Measurements from ENCODE around the gene ATAD2B. TPM values are rescaled to one million over a fixed set of nuclear protein-coding genes. Genes with fewer than 3 reads are reported as not detected.

ATAD2B gene
- total and polyA plus RNA-seq, 4 donors = 2.3 to 16.2 (median 11.5) TPM

DNA sequence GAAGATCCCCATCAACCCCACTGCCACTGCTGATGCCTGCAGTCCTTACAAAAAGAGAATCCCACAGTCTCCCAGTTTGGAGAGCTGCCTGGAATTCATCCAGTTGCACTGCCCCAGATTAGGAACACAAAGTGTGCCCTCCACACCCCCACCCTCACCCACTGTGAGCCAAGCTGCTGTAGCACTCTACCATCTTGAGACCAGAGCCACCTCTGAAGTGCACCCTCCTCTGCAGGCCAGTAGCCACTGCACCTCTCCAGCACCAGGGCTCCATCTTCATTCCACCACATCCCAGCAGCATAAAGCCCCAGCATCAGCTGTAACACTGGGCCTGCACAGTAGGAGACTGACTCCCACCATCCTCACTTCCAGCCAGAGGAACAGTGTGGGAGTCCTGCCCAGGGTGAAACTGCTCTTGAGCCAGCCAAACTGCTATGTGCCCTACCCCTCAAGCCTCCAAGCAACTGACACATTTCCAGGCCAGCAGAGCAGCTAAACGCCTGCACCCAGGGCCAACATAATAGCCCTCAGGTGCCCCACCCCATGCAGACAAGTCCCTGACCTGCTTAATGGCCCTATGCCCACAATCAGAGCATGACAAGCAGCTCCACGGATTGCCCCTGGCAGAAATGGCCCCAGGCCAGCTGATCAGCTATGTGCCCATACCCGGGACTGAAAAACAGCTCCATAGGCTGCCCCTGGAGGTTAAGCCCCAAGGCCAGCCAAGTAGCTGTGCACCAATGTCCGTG is 206.0 kb downstream of the ATAD2B start:
- Histone ChIP-seq H3K4me1 (ENCODE audit: control insufficient read depth in 4 of 4, insufficient read depth in 4 of 4, low read length in 3 of 4) (no peaks in the 10 kb centered on the region), H3K27me3 (ENCODE audit: control insufficient read depth in 4 of 4, insufficient read depth in 4 of 4, low read length in 3 of 4) (no peaks in the 10 kb centered on the region), H3K27ac (ENCODE audit: low read depth in 1 of 2, low read length in 2 of 2) (no peak overlapping the region), H3K36me3 (ENCODE audit: control insufficient read depth in 4 of 4, insufficient read depth in 3 of 4, low read depth in 1 of 4, low read length in 3 of 4) (peaks cover 0 to 2% (median 0%) of the 10 kb centered on the region in 4 donors), H3K4me3 (ENCODE audit: low read depth in 1 of 3, low read length in 3 of 3) (no peak overlapping the region), H3K9ac (ENCODE audit: low read depth in 1 of 2, low read length in 2 of 2) (no peak overlapping the region), H3K9me3 (ENCODE audit: control insufficient read depth in 4 of 4, low read length in 3 of 4) (no peaks in the 10 kb centered on the region)
- no peak for DNase-seq (ENCODE audit: low spot score)
- TF ChIP-seq FOXA2 (IDR thresholded peaks at IDR 0.05) = no peak
- TF ChIP-seq, protein P1, sequence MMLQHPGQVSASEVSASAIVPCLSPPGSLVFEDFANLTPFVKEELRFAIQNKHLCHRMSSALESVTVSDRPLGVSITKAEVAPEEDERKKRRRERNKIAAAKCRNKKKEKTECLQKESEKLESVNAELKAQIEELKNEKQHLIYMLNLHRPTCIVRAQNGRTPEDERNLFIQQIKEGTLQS (IDR thresholded peaks at IDR 0.05) = no peak
- no peak for TF ChIP-seq JUND (IDR thresholded peaks at IDR 0.05)
- no peak for TF ChIP-seq YY1 (IDR thresholded peaks at IDR 0.05)
- no peak for TF ChIP-seq SP1 (IDR thresholded peaks at IDR 0.05)
- no peak for TF ChIP-seq EGR1 (IDR thresholded peaks at IDR 0.05; ENCODE audit: low read depth in 2 of 2)
- TF ChIP-seq, protein P2, sequence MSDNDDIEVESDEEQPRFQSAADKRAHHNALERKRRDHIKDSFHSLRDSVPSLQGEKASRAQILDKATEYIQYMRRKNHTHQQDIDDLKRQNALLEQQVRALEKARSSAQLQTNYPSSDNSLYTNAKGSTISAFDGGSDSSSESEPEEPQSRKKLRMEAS (IDR thresholded peaks at IDR 0.05) = no peak
- WGBS = 92% methylated on average over 4 of the region's 4 CpGs

- no peaks in the 10 kb centered on the region for H3K4me1 ChIP-seq (ENCODE audit: control insufficient read depth in 4 of 4, insufficient read depth in 4 of 4, low read length in 3 of 4)
- DNase-seq (ENCODE audit: low spot score) = no peak
- H3K36me3 ChIP-seq (ENCODE audit: control insufficient read depth in 4 of 4, insufficient read depth in 3 of 4, low read depth in 1 of 4, low read length in 3 of 4) = peaks cover 0 to 2% (median 0%) of the 10 kb centered on the region in 4 donors
- H3K9ac ChIP-seq (ENCODE audit: low read depth in 1 of 2, low read length in 2 of 2) = no peak overlapping the region
- no peak overlapping the region for H3K27ac ChIP-seq (ENCODE audit: low read depth in 1 of 2, low read length in 2 of 2)
- H3K9me3 ChIP-seq (ENCODE audit: control insufficient read depth in 4 of 4, low read length in 3 of 4) = no peaks in the 10 kb centered on the region
- H3K27me3 ChIP-seq (ENCODE audit: control insufficient read depth in 4 of 4, insufficient read depth in 4 of 4, low read length in 3 of 4) = no peaks in the 10 kb centered on the region
- no peak for TF ChIP-seq GABPA (IDR thresholded peaks at IDR 0.05 in 1 of 2, conservative IDR thresholded peaks at IDR 0.05 in 1 of 2)
- TF ChIP-seq EGR1 (IDR thresholded peaks at IDR 0.05; ENCODE audit: low read depth in 2 of 2) = no peak
- TF ChIP-seq NR2F2 (IDR thresholded peaks at IDR 0.05) = no peak
- TF ChIP-seq RXRA (IDR thresholded peaks at IDR 0.05) = no peak
- TF ChIP-seq HNF4A (conservative IDR thresholded peaks at IDR 0.05) = no peak
- no peak for TF ChIP-seq TAF1 (conservative IDR thresholded peaks at IDR 0.05)
- TF ChIP-seq REST (IDR thresholded peaks at IDR 0.05) = no peak
- TF ChIP-seq, protein P2 (IDR thresholded peaks at IDR 0.05) = no peak
- TF ChIP-seq ZBTB33 (IDR thresholded peaks at IDR 0.05) = no peak
- no peak for TF ChIP-seq HNF4G (IDR thresholded peaks at IDR 0.05)
- no peak for TF ChIP-seq FOXA1 (IDR thresholded peaks at IDR 0.05)
- TF ChIP-seq JUND (IDR thresholded peaks at IDR 0.05) = no peak
- no peak overlapping the region for H3K4me3 ChIP-seq (ENCODE audit: low read depth in 1 of 3, low read length in 3 of 3)
- 92% methylated on average over 5 of the region's 5 CpGs for WGBS
Observed at GRCh38 chr2:23719716-23720115, 207.2 kb downstream of the ATAD2B start.
